Measurements from ENCODE around the gene VOPP1. TPM values are rescaled to one million over a fixed set of nuclear protein-coding genes. Genes with fewer than 3 reads are reported as not detected.

Gene VOPP1
- total RNA-seq, 1 experiment from 2014 or later, result 60.2 TPM

DNA sequence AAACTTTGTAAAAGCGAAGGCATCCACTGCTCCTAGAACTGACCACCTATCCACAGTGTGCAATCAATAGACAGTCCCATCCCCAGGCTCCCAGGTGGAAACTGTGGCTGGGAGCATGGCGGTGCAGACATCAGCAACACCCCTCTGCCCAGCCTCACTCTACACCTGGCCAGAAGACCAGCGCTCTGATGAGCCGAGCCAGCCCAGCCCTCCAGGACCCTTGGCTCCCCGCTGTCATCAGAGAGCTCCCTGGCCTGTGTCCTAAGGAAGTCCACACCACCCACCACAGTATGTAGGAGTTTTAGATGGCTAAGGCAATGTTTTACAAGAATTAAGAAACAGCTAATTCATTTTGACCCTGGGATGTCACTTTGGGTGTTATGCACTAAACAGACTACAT is 81.0 kb downstream of the VOPP1 start:
- Histone ChIP-seq H4K20me1 (ENCODE audit: low read length) (no peaks in the 10 kb centered on the region), H3K9me3 (ENCODE audit: low read length) (no peaks in the 10 kb centered on the region), H3F3A (ENCODE audit: low read length, unreplicated experiment) (no peaks in the 10 kb centered on the region), H3K4me1 (ENCODE audit: insufficient read depth, low read length) (no peaks in the 10 kb centered on the region), H3K4me3 (ENCODE audit: low read length) (no peak overlapping the region), H3K27me3 (ENCODE audit: low read length) (no peaks in the 10 kb centered on the region), H3K36me3 (ENCODE audit: low read depth, low read length) (no peaks in the 10 kb centered on the region), H3K27ac (ENCODE audit: low read length) (no peak overlapping the region), H2AFZ (ENCODE audit: low read length) (no peak overlapping the region), H3K4me2 (ENCODE audit: low read length) (no peak overlapping the region), H3K9me2 (replicated peaks; ENCODE audit: low read length) (no peaks in the 10 kb centered on the region), H3K79me2 (ENCODE audit: low read length) (no peaks in the 10 kb centered on the region), H3K9ac (ENCODE audit: low read length) (no peak overlapping the region)
- DNase-seq (no peak), ATAC-seq (no peak)
- TF ChIP-seq EZH2 (IDR thresholded peaks at IDR 0.05; ENCODE audit: low read length, unreplicated experiment) (no peak), EZH2phosphoT487 (IDR thresholded peaks at IDR 0.05; ENCODE audit: borderline replicate concordance, low read length) (no peak)
- TF ChIP-seq, protein P1, sequence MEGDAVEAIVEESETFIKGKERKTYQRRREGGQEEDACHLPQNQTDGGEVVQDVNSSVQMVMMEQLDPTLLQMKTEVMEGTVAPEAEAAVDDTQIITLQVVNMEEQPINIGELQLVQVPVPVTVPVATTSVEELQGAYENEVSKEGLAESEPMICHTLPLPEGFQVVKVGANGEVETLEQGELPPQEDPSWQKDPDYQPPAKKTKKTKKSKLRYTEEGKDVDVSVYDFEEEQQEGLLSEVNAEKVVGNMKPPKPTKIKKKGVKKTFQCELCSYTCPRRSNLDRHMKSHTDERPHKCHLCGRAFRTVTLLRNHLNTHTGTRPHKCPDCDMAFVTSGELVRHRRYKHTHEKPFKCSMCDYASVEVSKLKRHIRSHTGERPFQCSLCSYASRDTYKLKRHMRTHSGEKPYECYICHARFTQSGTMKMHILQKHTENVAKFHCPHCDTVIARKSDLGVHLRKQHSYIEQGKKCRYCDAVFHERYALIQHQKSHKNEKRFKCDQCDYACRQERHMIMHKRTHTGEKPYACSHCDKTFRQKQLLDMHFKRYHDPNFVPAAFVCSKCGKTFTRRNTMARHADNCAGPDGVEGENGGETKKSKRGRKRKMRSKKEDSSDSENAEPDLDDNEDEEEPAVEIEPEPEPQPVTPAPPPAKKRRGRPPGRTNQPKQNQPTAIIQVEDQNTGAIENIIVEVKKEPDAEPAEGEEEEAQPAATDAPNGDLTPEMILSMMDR (conservative IDR thresholded peaks at IDR 0.05; ENCODE audit: low read depth, low read length), result no peak
- intact Hi-C loops (cut with micrococcal nuclease), result no loop called here
- CTCF ChIA-PET, result no interaction called here
- POLR2A ChIA-PET (ENCODE audit: unreplicated experiment), result no interaction called here
- BruUV-seq (replicated peaks), result no TSS peak

DNA sequence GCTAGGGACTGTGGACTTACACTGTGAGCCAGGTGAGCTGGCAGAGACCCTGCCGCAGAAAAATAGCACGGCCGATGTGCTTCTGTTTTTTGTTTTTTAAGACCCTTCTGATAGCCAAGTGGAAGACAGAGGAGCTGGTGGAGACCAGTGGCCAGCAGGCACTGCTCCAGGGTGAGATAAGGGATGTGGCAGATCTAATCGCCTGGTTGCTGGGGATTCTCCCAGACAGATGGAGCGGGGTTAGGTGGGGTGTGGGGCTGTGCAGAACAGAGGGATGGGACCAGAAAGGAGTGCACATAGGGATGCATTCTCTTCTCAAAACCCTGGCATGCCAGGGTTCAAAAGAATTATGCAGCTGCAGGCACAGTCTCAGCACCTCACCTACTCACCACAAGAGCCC is 82.2 kb downstream of the VOPP1 start:
- Histone ChIP-seq H3K79me2 (ENCODE audit: low read length) (no peaks in the 10 kb centered on the region), H3K4me3 (ENCODE audit: low read length) (no peak overlapping the region), H3K27me3 (ENCODE audit: low read length) (no peaks in the 10 kb centered on the region), H4K20me1 (ENCODE audit: low read length) (no peaks in the 10 kb centered on the region), H3K4me1 (ENCODE audit: insufficient read depth, low read length) (no peaks in the 10 kb centered on the region), H3K9me3 (ENCODE audit: low read length) (no peaks in the 10 kb centered on the region), H3K9ac (ENCODE audit: low read length) (no peak overlapping the region), H2AFZ (ENCODE audit: low read length) (no peak overlapping the region), H3K36me3 (ENCODE audit: low read depth, low read length) (no peaks in the 10 kb centered on the region), H3K9me2 (replicated peaks; ENCODE audit: low read length) (no peaks in the 10 kb centered on the region), H3F3A (ENCODE audit: low read length, unreplicated experiment) (no peaks in the 10 kb centered on the region), H3K4me2 (ENCODE audit: low read length) (no peak overlapping the region), H3K27ac (ENCODE audit: low read length) (no peak overlapping the region)
- no peak for TF ChIP-seq EZH2 (IDR thresholded peaks at IDR 0.05; ENCODE audit: low read length, unreplicated experiment)
- BruUV-seq (replicated peaks), result no TSS peak
- ATAC-seq (no peak), DNase-seq (no peak)
- intact Hi-C loops (cut with micrococcal nuclease), result no loop called here
- ChIA-PET CTCF (no interaction called here), POLR2A (ENCODE audit: unreplicated experiment) (no interaction called here)

DNA sequence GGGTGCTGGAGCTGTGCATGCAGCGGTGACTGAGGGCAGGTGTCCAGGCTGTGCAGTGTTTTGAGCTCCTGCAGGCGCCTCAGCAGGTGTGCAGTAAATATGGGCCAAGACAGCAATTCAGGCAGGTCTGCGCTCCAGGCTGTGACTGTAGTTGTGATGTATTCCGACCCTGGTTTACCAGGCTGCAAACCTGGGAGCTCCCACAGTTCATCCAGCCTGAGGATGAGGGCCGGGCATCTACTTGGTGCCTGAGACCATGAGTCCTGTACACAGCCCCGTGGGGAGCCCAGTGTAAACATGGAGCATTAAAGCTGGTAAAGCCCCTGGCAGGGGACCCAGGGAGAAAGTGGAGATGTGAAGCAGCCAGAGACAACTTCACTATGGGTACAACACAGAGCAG is 82.8 kb downstream of the VOPP1 start:
- TF ChIP-seq, protein P1 (conservative IDR thresholded peaks at IDR 0.05; ENCODE audit: low read depth, low read length), result no peak
- no peak for TF ChIP-seq EZH2 (IDR thresholded peaks at IDR 0.05; ENCODE audit: low read length, unreplicated experiment)
- TF ChIP-seq EZH2phosphoT487 (IDR thresholded peaks at IDR 0.05; ENCODE audit: borderline replicate concordance, low read length), result no peak
- BruUV-seq (replicated peaks), result no TSS peak
- Histone ChIP-seq H3K36me3 (ENCODE audit: low read depth, low read length) (no peaks in the 10 kb centered on the region), H3K9me2 (replicated peaks; ENCODE audit: low read length) (no peaks in the 10 kb centered on the region), H3K4me1 (ENCODE audit: insufficient read depth, low read length) (no peaks in the 10 kb centered on the region), H3K27me3 (ENCODE audit: low read length) (no peaks in the 10 kb centered on the region), H3K79me2 (ENCODE audit: low read length) (no peaks in the 10 kb centered on the region), H3F3A (ENCODE audit: low read length, unreplicated experiment) (no peaks in the 10 kb centered on the region), H3K27ac (ENCODE audit: low read length) (no peak overlapping the region), H3K4me3 (ENCODE audit: low read length) (no peak overlapping the region), H4K20me1 (ENCODE audit: low read length) (no peaks in the 10 kb centered on the region), H3K9me3 (ENCODE audit: low read length) (no peaks in the 10 kb centered on the region), H3K9ac (ENCODE audit: low read length) (no peak overlapping the region), H3K4me2 (ENCODE audit: low read length) (no peak overlapping the region), H2AFZ (ENCODE audit: low read length) (no peak overlapping the region)
- intact Hi-C loops (cut with micrococcal nuclease), result no loop called here
- ATAC-seq, result no peak
- CTCF ChIA-PET, result no interaction called here
- no peak for DNase-seq
- POLR2A ChIA-PET (ENCODE audit: unreplicated experiment), result no interaction called here
